AG09319 (cell line): ENCODE results near the gene LASP1NB.

Experiments
- DNase-seq: peaks from one replicate; pipeline ENCODE4 v3.0.0-alpha.2; 2010; ENCODE audit warnings: low read depth; ENCODE audit errors: extremely low read depth
- CTCF ChIP-seq: IDR thresholded peaks from 2 replicates; pipeline ENCODE4 v1.5.1; 2011; ENCODE audit warnings: low read depth, mild to moderate bottlenecking, inconsistent platforms, low read length, moderate library complexity

Gene LASP1NB

GRCh38 chr17:38912221-38912813 lies 13.1 kb upstream of the LASP1NB start:
- no peak for DNase-seq
- TF ChIP-seq CTCF: no peak

GRCh38 chr17:38914741-38915638 lies 10.4 kb upstream of the LASP1NB start:
- DNase-seq: no peak
- no peak for TF ChIP-seq CTCF

- no peak for DNase-seq
- no peak for TF ChIP-seq CTCF
Measured at GRCh38 chr17:38915639-38915995, 9.8 kb upstream of the LASP1NB start.

- DNase-seq: no peak
- no peak for TF ChIP-seq CTCF
Measured at GRCh38 chr17:38916771-38917170, 8.6 kb upstream of the LASP1NB start.

- DNase-seq: no peak
- TF ChIP-seq CTCF: no peak
Measured at GRCh38 chr17:38917259-38917658, 8.2 kb upstream of the LASP1NB start.

- no peak for DNase-seq
- TF ChIP-seq CTCF: no peak
Measured at GRCh38 chr17:38918129-38918913, 7.1 kb upstream of the LASP1NB start.

GRCh38 chr17:38918916-38919315 lies 6.5 kb upstream of the LASP1NB start:
- TF ChIP-seq CTCF: no peak
- DNase-seq: no peak
